ENCODE data around the gene WBP2NL. TPM values are rescaled to one million over a fixed set of nuclear protein-coding genes. Genes with fewer than 3 reads are reported as not detected.

WBP2NL gene
- total RNA-seq, 2 donors from 2014 or later, result 0.50 to 2.1 TPM

GRCh38 chr22:41995211-41995610, 3.4 kb upstream of the WBP2NL start:
- Mint-ChIP-seq H3K27ac (no peak overlapping the region), H3K9me3 (no peaks in the 10 kb centered on the region), H3K27me3 (no peaks in the 10 kb centered on the region), H3K36me3 (ENCODE audit: low read depth) (peaks cover 6% of the 10 kb centered on the region), H3K4me1 (peaks cover 16% of the 10 kb centered on the region), H3K4me3 (no peak overlapping the region)
- ATAC-seq (replicated peaks), result no peak

- no peaks in the 10 kb centered on the region for H3K9me3 Mint-ChIP-seq
- H3K27me3 Mint-ChIP-seq, result no peaks in the 10 kb centered on the region
- peaks cover 16% of the 10 kb centered on the region for H3K4me1 Mint-ChIP-seq
- no peak for ATAC-seq (replicated peaks)
- no peak overlapping the region for H3K4me3 Mint-ChIP-seq
- H3K36me3 Mint-ChIP-seq (ENCODE audit: low read depth), result peaks cover 6% of the 10 kb centered on the region
- no peak overlapping the region for H3K27ac Mint-ChIP-seq
Observed at GRCh38 chr22:41996826-41997225, 1.8 kb upstream of the WBP2NL start.

- no peak for ATAC-seq (replicated peaks)
- Mint-ChIP-seq H3K4me3 (peak overlapping the region; percentile 86), H3K27ac (no peak overlapping the region), H3K4me1 (peaks cover 16% of the 10 kb centered on the region), H3K27me3 (no peaks in the 10 kb centered on the region), H3K36me3 (ENCODE audit: low read depth) (peaks cover 6% of the 10 kb centered on the region), H3K9me3 (no peaks in the 10 kb centered on the region)
Observed at GRCh38 chr22:42000466-42000865, 1.9 kb downstream of the WBP2NL start.

GRCh38 chr22:42001121-42001520, 2.5 kb downstream of the WBP2NL start:
- Mint-ChIP-seq H3K27me3 (no peaks in the 10 kb centered on the region), H3K4me3 (no peak overlapping the region), H3K4me1 (peaks cover 16% of the 10 kb centered on the region), H3K9me3 (no peaks in the 10 kb centered on the region), H3K36me3 (ENCODE audit: low read depth) (peaks cover 6% of the 10 kb centered on the region), H3K27ac (no peak overlapping the region)
- ATAC-seq (replicated peaks), result no peak

GRCh38 chr22:42001706-42002105, 3.1 kb downstream of the WBP2NL start:
- no peak for ATAC-seq (replicated peaks)
- H3K27me3 Mint-ChIP-seq, result no peaks in the 10 kb centered on the region
- no peak overlapping the region for H3K4me3 Mint-ChIP-seq
- H3K36me3 Mint-ChIP-seq (ENCODE audit: low read depth), result peaks cover 6% of the 10 kb centered on the region
- H3K9me3 Mint-ChIP-seq, result no peaks in the 10 kb centered on the region
- peaks cover 16% of the 10 kb centered on the region for H3K4me1 Mint-ChIP-seq
- H3K27ac Mint-ChIP-seq, result no peak overlapping the region

- peaks cover 6% of the 10 kb centered on the region for H3K9me3 Mint-ChIP-seq
- no peak overlapping the region for H3K27ac Mint-ChIP-seq
- H3K4me1 Mint-ChIP-seq, result no peaks in the 10 kb centered on the region
- no peaks in the 10 kb centered on the region for H3K27me3 Mint-ChIP-seq
- ATAC-seq (replicated peaks), result no peak
- no peak overlapping the region for H3K4me3 Mint-ChIP-seq
- no peaks in the 10 kb centered on the region for H3K36me3 Mint-ChIP-seq (ENCODE audit: low read depth)
Observed at GRCh38 chr22:42007922-42008321, 9.3 kb downstream of the WBP2NL start.

- peaks cover 4% of the 10 kb centered on the region for H3K27me3 Mint-ChIP-seq
- peaks cover 6% of the 10 kb centered on the region for H3K9me3 Mint-ChIP-seq
- ATAC-seq (replicated peaks), result no peak
- H3K36me3 Mint-ChIP-seq (ENCODE audit: low read depth), result no peaks in the 10 kb centered on the region
- H3K27ac Mint-ChIP-seq, result no peak overlapping the region
- no peak overlapping the region for H3K4me3 Mint-ChIP-seq
- peaks cover 5% of the 10 kb centered on the region for H3K4me1 Mint-ChIP-seq
Observed at GRCh38 chr22:42010778-42011177, 12.2 kb downstream of the WBP2NL start.

GRCh38 chr22:42013385-42013784, 14.8 kb downstream of the WBP2NL start:
- no peak for ATAC-seq (replicated peaks)
- H3K27ac Mint-ChIP-seq, result no peak overlapping the region
- peaks cover 14% of the 10 kb centered on the region for H3K27me3 Mint-ChIP-seq
- H3K36me3 Mint-ChIP-seq (ENCODE audit: low read depth), result no peaks in the 10 kb centered on the region
- peaks cover 8% of the 10 kb centered on the region for H3K4me1 Mint-ChIP-seq
- peaks cover 6% of the 10 kb centered on the region for H3K9me3 Mint-ChIP-seq
- H3K4me3 Mint-ChIP-seq, result no peak overlapping the region

GRCh38 chr22:42016111-42016510, 17.5 kb downstream of the WBP2NL start:
- Mint-ChIP-seq H3K9me3 (no peaks in the 10 kb centered on the region), H3K4me1 (peaks cover 8% of the 10 kb centered on the region), H3K27ac (no peak overlapping the region), H3K4me3 (no peak overlapping the region), H3K27me3 (peaks cover 17% of the 10 kb centered on the region), H3K36me3 (ENCODE audit: low read depth) (no peaks in the 10 kb centered on the region)
- no peak for ATAC-seq (replicated peaks)

- peak overlapping the region; percentile 11 for H3K27ac Mint-ChIP-seq
- ATAC-seq (replicated peaks), result no peak
- no peaks in the 10 kb centered on the region for H3K36me3 Mint-ChIP-seq (ENCODE audit: low read depth)
- peaks cover 17% of the 10 kb centered on the region for H3K27me3 Mint-ChIP-seq
- H3K4me3 Mint-ChIP-seq, result no peak overlapping the region
- peaks cover 13% of the 10 kb centered on the region for H3K4me1 Mint-ChIP-seq
- H3K9me3 Mint-ChIP-seq, result no peaks in the 10 kb centered on the region
Observed at GRCh38 chr22:42018224-42018623, 19.6 kb downstream of the WBP2NL start.

GRCh38 chr22:42021571-42021970, 23.0 kb downstream of the WBP2NL start:
- peaks cover 8% of the 10 kb centered on the region for H3K4me1 Mint-ChIP-seq
- no peaks in the 10 kb centered on the region for H3K36me3 Mint-ChIP-seq (ENCODE audit: low read depth)
- ATAC-seq (replicated peaks), result no peak
- H3K27ac Mint-ChIP-seq, result no peak overlapping the region
- H3K4me3 Mint-ChIP-seq, result no peak overlapping the region
- H3K9me3 Mint-ChIP-seq, result no peaks in the 10 kb centered on the region
- H3K27me3 Mint-ChIP-seq, result peaks cover 13% of the 10 kb centered on the region

GRCh38 chr22:42022162-42022847, 23.7 kb downstream of the WBP2NL start:
- H3K36me3 Mint-ChIP-seq (ENCODE audit: low read depth), result no peaks in the 10 kb centered on the region

GRCh38 chr22:42025421-42025820, 26.8 kb downstream of the WBP2NL start:
- Mint-ChIP-seq H3K27ac (no peak overlapping the region), H3K4me3 (no peak overlapping the region)
- no peak for ATAC-seq (replicated peaks)

More at GRCh38 chr22:42022162-42022847, 23.7 kb downstream of the WBP2NL start:
- peak; percentile 99 for ATAC-seq (replicated peaks)
- Mint-ChIP-seq H3K4me3 (no peak overlapping the region), H3K9me3 (no peaks in the 10 kb centered on the region), H3K4me1 (peaks cover 6% of the 10 kb centered on the region), H3K27ac (peak overlapping the region; percentile 41), H3K27me3 (peaks cover 6% of the 10 kb centered on the region)

GRCh38 chr22:42026705-42027104, 28.1 kb downstream of the WBP2NL start:
- no peaks in the 10 kb centered on the region for H3K27me3 Mint-ChIP-seq
- no peaks in the 10 kb centered on the region for H3K9me3 Mint-ChIP-seq
- H3K36me3 Mint-ChIP-seq (ENCODE audit: low read depth), result no peaks in the 10 kb centered on the region
- peaks cover 17% of the 10 kb centered on the region for H3K4me1 Mint-ChIP-seq
- ATAC-seq (replicated peaks), result no peak
- no peak overlapping the region for H3K27ac Mint-ChIP-seq
- no peak overlapping the region for H3K4me3 Mint-ChIP-seq

More at GRCh38 chr22:42025421-42025820, 26.8 kb downstream of the WBP2NL start:
- Mint-ChIP-seq H3K36me3 (ENCODE audit: low read depth) (no peaks in the 10 kb centered on the region), H3K9me3 (no peaks in the 10 kb centered on the region), H3K4me1 (peaks cover 9% of the 10 kb centered on the region), H3K27me3 (no peaks in the 10 kb centered on the region)

GRCh38 chr22:42033263-42034181, 34.9 kb downstream of the WBP2NL start:
- Mint-ChIP-seq H3K4me3 (no peak overlapping the region), H3K4me1 (peaks cover 12% of the 10 kb centered on the region), H3K9me3 (no peaks in the 10 kb centered on the region), H3K27ac (no peak overlapping the region), H3K27me3 (no peaks in the 10 kb centered on the region), H3K36me3 (ENCODE audit: low read depth) (no peaks in the 10 kb centered on the region)
- ATAC-seq (replicated peaks), result no peak
